H4 (cell line): ENCODE data around the gene GPR32. TPM values are rescaled to one million over a fixed set of nuclear protein-coding genes. Genes with fewer than 3 reads are reported as not detected.
"Not testable (repeated sequence)": the region's sequence is repeated elsewhere in the genome, so short reads cannot be mapped to it uniquely, and the experiment has no call there.

Source experiments
- DNase-seq: peaks from one replicate; pipeline ENCODE4 v3.0.0-alpha.2; 2015; ENCODE audit warnings: low spot score
- total RNA-seq: library from RNA; depleted of rRNA; stranded (reverse); fragments of >200 nt; shearing (Covaris generic); gene quantifications from 2 replicates; pipeline ENCODE4 v1.2.3, GENCODE V29; 2014; rRNA removed

Gene GPR32
- total RNA-seq, 1 experiment from 2014 or later = not detected

GRCh38 chr19:50801107-50801506 lies 30.8 kb downstream of the GPR32 start:
- DNase-seq = no peak

GRCh38 chr19:50803633-50804419 lies 33.6 kb downstream of the GPR32 start:
- DNase-seq = no peak

- peak; percentile 98 for DNase-seq
Observed at GRCh38 chr19:50804420-50805272, 34.4 kb downstream of the GPR32 start.

- DNase-seq = no peak
Observed at GRCh38 chr19:50808856-50809255, 38.6 kb downstream of the GPR32 start.

- DNase-seq = not testable (repeated sequence)
Observed at GRCh38 chr19:50811622-50812238, 41.5 kb downstream of the GPR32 start.

- DNase-seq = no peak
Observed at GRCh38 chr19:50812474-50812873, 42.2 kb downstream of the GPR32 start.

- no peak for DNase-seq
Observed at GRCh38 chr19:50814883-50815282, 44.6 kb downstream of the GPR32 start.

GRCh38 chr19:50815439-50815838 lies 45.2 kb downstream of the GPR32 start:
- no peak for DNase-seq

- DNase-seq = no peak
Observed at GRCh38 chr19:50817941-50818858, 47.9 kb downstream of the GPR32 start.

- DNase-seq = no peak
Observed at GRCh38 chr19:50818859-50819472, 48.7 kb downstream of the GPR32 start.

GRCh38 chr19:50819636-50820035 lies 49.4 kb downstream of the GPR32 start:
- DNase-seq = no peak

- DNase-seq = no peak
Observed at GRCh38 chr19:50820086-50820485, 49.8 kb downstream of the GPR32 start.

GRCh38 chr19:50820549-50821247 lies 50.4 kb downstream of the GPR32 start:
- no peak for DNase-seq

GRCh38 chr19:50821248-50821612 lies 51.0 kb downstream of the GPR32 start:
- no peak for DNase-seq

Other genes with a start within 250 kb of the GPR32 start
- gene LRRC4B, start 202.0 kb upstream of the GPR32 start, total RNA-seq = 15.2 and 19.0 TPM in 2 replicates
- gene SYT3, start 130.6 kb upstream of the GPR32 start, total RNA-seq = 1.9 and 4.5 TPM in 2 replicates
- 5.0 and 5.3 TPM in 2 replicates for gene C19orf81, start 121.0 kb upstream of the GPR32 start, total RNA-seq
- 0.68 and 2.2 TPM in 2 replicates for gene SHANK1, start 50.7 kb upstream of the GPR32 start, total RNA-seq
- gene CLEC11A, start 47.1 kb upstream of the GPR32 start, total RNA-seq = 0.45 and 4.6 TPM in 2 replicates
- gene ACP4, start 20.0 kb downstream of the GPR32 start, total RNA-seq = not detected in 2 replicates
- gene KLK1, start 53.3 kb downstream of the GPR32 start, total RNA-seq = not detected in 2 replicates
- not detected in 2 replicates for gene KLK15, start 63.1 kb downstream of the GPR32 start, total RNA-seq
- not detected in 2 replicates for gene KLK3, start 84.5 kb downstream of the GPR32 start, total RNA-seq
- gene KLK2, start 103.0 kb downstream of the GPR32 start, total RNA-seq = not detected in 2 replicates
- gene KLK4, start 140.9 kb downstream of the GPR32 start, total RNA-seq = not detected in 2 replicates
- 0.64 TPM in 1 of 2 replicates, not detected in the other for gene KLK5, start 182.6 kb downstream of the GPR32 start, total RNA-seq
- not detected in 2 replicates for gene KLK6, start 199.1 kb downstream of the GPR32 start, total RNA-seq
- not detected in 2 replicates for gene KLK7, start 213.5 kb downstream of the GPR32 start, total RNA-seq
- not detected in 2 replicates for gene KLK8, start 231.1 kb downstream of the GPR32 start, total RNA-seq
- not detected in 2 replicates for gene KLK10, start 249.2 kb downstream of the GPR32 start, total RNA-seq